NCI-H226 (cell line): ENCODE results near the gene TMED4.
"Not testable (repeated sequence)": the region's sequence is repeated elsewhere in the genome, so short reads cannot be mapped to it uniquely, and the experiment has no call there.

Experiments
- DNase-seq: peaks from one replicate; pipeline ENCODE4 v3.0.0-alpha.2; 2015

Gene TMED4

DNA sequence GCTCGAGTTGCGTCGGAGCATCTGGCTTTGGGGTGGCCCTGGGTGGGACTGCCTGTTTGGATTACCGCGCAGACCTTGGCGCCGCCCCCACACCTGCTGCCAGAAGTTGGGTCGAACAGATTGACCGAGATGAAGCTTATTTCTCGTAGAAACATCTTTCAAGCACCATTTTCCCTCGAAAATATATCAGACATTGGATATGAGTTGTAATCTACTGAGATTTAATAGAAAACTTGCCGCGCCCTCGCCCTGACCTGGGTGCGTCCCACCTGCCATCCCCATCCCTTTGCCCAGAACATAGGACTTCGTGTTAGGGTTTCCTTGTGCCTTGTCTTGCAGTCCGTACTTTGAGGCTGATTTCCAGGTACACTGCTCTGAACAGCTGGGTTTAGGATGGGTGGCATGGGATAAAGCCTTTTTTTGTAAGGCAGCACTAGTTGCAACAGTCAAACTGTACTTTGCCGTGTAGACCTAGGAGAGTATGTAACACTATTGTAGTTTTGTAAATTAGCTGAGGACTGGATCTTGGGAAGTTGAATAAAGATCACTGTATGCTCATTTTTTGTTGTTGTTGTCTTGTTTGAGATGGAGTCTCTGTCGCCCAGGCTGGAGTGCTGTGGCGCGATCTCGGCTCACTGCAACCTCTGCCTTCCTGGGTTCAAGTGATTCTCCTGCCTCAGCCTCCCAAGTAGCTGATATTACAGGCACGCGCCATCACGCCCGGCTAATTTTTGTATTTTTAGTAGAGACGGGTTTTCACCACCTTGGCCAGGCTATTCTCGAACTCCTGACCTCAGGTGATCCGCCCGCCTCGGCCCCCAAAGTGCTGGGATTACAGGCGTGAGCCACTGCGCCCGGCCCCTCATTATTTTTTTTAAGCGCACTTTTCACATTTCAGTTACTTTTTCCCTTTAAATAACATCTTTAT lies 25.4 kb upstream of the TMED4 start:
- DNase-seq = no peak

DNA sequence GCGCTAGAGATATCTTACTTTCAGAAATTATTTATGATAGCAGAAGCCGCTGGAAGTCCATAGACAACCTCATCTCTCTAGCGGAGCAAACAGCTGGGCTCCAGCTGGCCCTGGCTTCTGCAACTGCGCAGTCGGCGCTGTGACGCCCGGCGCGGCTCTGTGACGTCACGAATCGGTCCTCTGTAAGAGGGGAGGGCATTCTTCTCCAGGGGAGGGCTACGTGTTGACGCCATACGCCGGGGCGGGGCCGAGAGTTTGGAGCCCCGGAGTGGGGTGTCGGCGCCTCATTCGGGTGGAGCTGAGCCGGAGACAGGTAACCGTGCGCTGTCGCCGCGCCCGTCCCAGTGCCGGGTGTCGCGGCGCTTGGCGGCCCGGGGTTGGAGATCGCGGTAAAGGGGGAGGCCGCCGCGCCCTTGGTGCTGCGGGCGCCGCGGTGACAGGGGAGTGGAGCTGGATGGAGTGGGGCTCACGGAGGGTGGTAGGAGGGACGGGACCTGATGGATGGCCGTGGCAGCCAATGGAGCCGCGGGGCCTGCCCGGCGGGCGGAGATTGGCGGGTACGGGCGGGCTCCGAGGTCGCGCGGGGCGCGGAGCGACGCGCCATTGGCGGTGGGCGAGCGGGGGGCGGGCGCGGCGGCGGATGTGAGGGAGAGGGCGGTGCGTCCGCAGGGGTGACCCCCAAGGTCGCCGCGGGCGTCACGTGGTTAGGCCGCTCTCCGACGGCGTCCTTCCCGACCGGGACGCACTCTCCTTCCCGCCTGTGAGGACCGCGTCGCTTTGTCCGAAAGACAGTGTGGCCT lies 24.5 kb upstream of the TMED4 start, which contains the start of gene OGDH:
TSS of gene OGDH (plus strand) at position 287 of the 800 bp plus-strand sequence. CDS start 17,717 bp downstream, outside the sequence.
- peak; percentile 99 for DNase-seq

DNA sequence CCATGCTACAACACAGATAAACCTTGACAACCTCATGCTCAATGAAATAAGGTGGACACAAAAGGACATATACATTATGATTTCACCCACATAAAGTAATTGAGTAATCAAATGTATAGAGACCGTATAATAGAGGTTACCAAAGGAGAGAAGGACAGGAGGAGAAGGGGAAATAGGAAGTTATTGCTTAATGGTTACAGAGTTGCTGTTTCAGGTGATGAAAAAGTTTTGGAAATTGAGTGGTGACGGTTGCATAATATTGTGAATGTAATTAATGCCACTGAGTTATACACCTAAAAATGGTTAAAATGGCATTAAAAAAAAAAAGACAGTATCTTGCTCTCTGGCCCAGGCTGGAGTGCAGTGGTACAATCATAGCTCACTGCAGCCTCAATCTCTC lies 22.9 kb upstream of the TMED4 start:
- DNase-seq = no peak

DNA sequence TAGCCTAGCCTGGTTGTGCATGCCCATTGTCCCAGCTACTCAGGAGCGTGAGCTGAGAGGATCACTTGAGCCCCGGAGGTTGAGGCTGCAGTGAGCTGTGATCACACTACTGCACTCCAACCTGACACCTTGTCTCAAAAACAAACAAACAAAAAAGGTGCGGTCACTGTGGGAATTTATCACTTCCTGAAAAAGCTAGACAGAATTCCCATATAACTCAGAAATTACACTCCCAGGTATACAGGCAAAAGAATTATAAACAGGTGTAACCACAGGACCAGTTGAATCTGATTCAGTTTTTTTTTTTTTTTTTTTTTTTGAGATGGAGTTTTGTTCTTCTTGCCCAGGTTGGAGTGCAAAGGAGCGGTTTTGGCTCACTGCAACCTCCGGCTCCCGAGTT lies 21.2 kb upstream of the TMED4 start:
- no peak for DNase-seq

DNA sequence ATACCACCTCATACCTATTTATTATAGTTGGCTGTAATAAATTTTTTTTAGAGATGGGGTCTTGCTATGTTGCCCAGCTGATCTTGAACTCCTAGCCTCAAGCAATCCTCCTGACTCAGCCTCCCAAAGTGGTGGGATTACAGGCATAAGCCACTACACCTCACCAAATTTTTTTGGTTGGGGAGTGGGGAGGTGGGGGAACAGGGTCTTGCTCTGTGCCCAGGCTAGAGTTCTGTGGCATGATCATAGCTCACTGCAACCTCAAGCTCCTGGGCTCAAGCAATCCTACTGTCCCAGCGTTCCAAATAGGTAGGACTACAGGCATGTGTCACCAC lies 20.5 kb upstream of the TMED4 start:
- DNase-seq = no peak

DNA sequence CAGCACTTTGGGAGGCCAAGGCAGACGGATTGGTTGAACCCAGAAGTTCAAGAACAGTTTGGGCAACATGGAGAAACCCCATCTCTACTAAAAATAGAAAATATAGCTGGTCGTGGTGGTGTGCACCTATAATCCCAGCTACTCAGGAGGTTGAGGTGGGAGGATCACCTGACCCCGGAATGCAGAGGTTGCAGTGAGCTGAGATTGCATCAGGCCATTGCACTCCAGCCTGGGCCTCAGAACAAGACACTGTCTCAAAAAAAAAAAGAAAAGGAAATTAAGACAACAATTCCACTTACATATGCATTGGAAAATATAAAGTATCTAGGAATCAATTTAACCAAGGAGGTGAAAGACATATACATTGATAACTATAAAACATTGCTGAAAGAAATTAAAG lies 17.2 kb upstream of the TMED4 start:
- DNase-seq = no peak

DNA sequence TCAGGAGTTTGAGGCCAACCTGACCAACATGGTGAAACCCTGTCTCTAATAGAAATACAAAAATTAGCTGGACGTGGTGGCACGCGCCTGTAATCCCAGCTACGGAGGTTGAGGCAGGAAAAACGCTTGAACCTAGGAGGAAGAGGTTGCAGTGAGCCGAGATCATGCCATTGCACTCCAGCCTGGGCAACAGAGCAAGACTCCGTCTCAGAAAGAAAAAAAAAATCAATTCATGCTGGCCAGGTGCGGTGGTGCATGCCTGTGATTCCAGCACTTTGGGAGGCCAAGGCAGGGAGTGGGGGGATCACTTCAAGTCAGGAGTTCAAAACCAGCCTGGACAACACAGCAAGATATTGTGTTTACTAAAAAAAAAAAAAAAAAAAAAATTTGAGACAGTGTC lies 15.2 kb upstream of the TMED4 start:
- DNase-seq = not testable (repeated sequence)

DNA sequence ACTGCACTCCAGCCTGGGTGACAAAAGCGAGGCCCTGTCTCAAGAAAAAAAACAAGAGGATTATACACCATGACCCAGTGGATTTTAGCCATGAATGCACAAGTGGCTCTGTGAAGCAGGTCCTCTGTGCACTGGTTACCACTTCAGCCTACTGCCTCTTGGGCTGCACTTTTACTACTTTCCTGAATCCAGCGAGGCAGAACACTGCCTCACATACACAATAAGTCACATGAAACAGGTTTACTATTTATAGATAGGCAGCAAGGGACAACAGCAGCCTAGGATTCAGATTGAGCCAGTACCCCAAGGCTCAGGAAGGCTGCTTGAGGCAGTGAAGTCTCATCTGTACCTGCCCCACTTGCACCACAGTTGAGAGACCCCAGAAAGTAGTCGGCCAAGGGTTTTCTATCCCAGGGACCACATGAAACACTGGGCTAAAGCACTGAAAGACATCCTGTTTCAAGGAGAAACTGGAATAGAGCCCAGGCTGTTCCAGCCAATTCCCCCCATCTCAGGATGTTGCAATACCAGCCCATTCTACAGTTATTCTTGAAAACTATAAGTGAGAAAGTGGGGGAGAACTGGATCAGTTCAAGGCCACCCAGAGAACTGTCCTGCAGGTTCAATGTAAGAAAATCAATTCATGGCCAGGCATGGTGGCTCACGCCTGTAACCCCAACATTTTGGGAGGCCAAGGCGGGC lies 14.1 kb upstream of the TMED4 start:
- DNase-seq = no peak

DNA sequence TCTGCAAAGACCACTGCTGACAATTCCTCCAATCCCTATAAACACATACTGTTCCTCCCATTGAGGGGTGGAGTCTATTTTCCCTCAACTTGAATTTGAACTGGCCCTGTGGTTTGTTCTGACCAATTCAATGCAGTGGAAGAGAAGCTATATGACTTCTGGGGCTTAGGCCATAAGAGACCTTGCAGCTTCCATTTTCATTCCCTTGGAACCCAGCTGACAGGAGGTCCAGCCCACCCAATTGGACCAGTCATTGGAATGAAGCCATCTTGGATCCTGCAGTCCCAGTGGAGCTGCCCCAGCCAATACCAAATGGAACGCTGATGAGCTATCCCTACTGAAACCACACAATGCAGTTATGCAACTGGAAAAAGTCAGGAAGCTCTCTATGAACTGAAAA lies 8.9 kb upstream of the TMED4 start:
- no peak for DNase-seq

DNA sequence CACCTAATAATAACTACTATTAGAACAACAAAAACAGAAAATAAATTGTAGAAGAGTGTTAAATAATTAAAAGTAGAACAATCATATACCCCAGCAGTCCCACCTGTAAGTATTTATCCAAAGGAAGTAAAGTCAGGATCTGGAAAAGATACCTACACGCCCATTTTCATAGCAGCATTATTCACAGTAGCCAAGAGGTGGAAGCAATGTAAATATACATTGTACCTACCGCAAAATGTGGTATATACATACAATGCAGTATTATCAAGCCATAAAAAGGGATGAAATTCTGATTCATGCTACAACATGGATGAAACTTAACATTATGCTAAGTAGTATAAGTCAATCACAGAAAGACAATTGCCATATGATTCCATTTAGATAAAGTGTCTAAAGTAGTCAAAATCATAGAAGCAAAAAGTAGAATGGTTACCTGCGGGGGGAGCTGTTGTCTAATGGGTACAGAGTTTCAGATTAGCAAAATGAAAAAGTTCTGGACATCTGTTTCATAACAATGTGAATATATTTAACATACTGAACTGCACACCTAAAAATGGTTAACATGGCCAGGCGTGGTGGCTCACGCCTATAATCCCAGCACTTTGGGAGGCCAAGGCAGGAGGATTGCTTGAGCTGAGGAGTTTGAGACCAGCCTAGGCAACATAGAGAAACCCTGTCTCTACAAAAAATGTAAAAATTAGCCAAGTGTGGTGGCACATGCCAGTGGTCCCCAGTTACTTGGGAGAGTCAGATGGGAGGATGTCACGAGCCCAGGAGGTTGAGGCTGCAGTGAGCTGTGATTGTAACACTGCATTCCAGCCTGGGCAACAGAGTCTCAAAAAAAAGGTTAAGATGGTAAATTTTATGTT lies 6.0 kb upstream of the TMED4 start:
- no peak for DNase-seq

DNA sequence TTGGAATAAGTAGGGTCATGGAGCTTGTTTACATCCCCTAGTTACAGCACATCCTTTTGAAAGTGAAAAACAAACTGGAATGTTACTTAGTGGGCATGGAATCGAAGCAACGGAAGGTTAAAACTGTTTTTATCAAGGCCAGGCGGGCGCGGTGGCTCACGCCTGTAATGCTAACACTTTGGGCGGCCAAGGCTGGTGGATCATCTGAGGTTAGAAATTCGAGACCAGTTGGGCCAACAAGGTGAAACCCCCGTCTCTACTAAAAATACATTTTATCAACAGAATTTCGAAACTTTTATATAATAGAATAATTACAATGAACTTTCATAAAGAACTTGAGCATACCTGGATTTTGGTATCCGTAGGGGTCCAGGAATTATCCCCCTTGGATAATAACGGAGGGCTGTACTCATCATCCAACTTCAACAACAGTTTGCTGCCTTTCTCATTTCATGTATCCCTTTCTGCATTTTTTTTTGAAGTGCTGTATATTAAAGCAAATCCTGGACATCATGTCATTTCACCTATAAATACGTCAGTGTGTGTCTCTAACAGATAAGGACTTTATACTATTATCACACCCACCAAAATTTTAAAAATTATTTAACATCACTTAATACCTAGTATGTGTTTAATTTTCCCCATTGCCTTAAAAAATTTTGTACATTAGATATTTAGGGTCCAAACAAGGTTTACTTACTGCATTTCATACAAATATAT lies 1.3 kb upstream of the TMED4 start:
- DNase-seq = no peak

DNA sequence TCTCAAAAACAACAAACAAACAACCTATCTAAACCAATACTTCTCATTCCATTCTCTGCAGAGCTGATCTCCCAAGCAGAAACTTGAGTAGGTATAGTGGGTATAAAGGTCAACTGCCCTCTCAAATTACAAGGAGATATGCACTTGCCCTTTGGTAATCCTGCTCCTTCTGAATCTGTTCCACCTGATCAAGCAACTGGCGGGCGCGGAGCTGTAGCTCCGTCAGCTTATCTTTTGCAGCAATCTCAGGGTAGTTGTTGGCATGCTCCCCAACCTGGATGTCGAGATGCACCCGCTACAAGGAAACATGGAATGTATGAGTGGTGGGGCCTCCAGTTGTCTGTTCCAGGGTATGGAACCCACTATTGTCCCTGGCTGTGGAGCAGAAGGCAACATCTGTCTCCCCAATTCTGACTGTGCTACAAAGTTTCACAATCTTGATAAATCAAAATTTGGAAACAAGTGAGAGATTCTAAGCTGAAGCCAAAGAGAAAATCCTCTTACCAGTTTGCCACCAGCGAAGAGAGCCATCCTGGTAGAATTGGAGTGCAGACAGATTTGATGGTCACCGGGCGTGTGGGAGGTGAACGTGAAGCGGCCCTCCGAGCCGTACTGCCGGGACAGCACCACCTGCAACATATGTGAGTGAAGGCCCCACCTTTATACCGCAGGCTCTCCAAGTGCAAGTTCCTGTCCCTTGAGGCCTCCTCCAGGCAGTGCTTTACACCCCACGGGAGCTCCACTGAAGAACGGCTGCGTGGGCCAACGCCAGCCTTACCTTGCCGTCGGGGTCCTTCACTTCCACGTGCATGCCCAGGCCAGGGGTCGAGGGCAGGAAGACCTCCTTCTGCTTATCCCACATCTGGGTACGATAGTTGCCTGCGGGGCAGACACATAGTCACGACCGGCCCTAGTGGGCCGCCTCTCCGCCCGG lies 819 bp downstream of the TMED4 start:
- DNase-seq = no peak

DNA sequence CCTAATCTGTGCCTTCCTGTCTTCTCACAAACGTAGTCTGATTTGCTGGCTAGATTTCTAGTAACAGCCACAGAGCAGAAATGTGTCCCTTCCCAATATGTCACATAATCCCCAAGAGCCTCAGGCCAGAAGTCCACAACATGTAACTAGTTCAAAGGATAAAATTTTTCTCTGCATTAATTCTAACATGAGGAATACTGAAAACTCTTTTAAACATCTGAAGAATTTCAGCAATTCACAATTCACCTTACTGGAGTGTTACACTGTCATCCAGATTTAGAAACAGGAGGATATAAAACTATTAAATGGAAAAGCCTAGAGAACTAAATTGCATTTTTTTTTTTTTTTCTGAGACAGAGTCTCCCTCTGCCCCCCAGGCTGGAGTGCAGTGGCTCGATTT lies 5.8 kb downstream of the TMED4 start:
- no peak for DNase-seq

DNA sequence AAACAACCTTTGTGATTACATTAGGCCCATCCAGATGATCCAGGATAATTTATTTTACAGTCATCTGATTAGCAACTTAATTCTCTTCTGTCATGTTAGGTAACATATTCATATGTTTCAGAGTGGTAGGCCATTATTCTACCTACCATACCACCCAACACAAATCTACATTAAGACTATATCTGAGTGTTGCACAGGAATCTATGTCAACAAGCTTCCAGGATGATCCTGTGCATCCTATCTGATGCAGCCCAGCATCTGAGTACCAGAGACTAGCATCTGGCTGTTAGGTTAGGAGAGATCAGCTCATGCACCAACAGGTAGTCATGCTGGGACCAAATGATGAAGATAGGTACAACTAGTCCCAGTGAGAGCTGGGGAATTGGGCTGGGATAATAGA lies 7.0 kb downstream of the TMED4 start:
- no peak for DNase-seq

DNA sequence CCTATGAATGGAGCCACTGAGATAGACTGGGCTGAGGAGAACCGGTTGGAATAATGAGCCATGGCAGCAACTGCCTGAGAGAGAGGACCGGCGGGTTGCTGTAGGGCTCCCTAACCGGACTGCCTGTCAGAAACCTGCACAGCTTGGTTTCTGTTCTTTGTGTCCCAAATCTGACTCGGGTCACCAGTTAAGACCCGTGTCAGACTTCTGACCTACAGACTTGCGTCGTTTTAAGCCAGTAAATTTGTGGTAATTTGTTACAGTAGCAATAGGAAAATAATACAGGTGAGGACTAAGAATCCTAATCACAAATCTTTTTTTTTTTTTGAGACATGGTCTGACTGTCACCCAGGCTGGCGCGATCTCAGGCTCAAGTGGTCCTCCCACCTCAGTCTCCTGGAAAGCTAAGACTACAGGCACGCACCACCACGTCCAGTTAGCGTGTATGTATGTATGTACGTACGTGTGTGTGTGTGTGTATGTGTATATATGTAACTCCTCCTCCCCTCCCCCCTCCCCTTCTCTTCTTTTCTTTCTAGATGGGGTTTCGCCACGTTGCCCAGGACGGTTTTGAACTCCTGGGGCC lies 7.7 kb downstream of the TMED4 start:
- DNase-seq = no peak

DNA sequence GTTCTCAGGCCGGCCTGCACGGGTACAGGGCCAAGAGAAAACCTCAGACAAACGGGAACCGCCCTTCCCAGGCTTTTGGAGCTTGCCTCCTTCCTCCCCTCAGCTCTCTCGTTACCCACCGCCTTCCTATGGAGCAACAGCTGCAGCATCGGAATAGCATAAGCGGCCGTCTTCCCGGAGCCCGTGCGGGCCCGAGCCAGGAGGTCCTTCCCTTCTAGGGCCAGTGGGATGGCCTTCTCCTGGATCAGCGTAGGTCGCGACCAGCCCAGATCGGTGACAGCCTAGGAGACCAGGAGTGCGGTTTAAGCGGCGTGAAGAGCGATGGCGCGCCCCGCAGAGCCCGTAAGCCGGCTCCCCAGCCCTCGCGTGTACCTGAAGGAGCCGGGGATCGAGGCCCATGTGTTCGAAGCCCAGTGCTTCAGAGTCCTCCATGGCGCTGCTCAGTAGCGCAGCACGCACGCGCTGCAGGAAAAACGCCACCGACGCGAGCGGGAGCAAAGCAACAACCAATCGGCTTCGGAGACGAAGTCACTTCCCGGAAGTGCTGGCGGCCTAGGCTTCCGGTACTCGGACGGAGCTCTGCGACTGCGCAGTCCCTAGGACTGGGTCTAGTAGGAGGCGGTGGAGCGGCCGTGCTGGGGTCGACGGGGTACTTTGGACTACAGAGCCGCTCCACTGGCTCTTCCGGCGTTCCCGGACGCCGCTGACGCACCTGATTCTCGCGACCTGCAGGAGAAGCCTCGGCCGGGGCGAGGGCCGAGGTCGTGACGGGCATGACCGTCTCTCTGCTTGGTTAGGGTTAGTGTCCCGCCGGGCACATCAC lies 8.4 kb downstream of the TMED4 start, which contains the start of gene DDX56:
TSS of gene DDX56 (minus strand) at position 445 of the 823 bp plus-strand sequence. CDS start at position 432, 13 bp downstream.
- peak; percentile 99 for DNase-seq

DNA sequence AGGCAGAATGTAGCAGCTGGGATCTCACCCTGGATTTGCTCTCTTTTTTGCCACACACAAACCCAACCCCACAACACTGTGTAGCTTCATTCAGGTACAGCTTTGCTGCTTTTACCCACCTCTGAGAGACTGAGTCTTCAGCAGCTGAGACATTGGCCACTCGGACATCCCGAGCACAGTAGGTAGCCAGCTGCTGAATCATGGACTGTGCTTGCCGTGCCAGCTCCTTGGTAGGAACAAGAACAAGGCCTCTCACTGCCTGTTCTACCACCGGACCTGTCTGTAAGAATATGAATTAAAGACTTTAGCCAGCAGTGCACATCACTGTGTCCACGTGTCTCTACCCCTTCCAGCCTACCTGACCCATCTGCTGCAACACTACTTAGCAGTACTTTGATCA lies 9.3 kb downstream of the TMED4 start:
- no peak for DNase-seq

DNA sequence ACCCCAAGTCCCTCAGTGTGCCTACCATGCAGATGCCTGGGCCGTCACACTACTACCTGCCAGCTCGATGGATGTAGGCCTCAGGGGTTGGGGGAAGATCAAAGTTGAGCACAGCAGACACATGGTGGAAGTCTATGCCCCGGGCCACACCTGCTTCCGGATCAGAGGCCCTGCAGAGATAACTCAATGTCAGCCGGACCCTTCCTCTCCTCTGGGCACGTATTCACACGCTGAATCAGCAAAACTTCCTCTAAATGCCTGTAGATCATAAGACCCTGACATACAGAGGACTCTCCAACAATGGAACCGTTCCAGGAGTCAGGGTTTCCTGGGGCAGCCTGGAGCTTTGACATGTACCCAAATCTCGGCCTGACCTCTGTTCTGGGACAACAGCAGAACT lies 12.1 kb downstream of the TMED4 start:
- DNase-seq = no peak
